ENCODE measurements around the gene RORB.

The RORB gene

GRCh38 chr9:74609671-74610405 is 112.7 kb downstream of the RORB start:
- peak in 1 of 2 experiments; percentile 1 for DNase-seq

GRCh38 chr9:74610523-74611061 is 113.5 kb downstream of the RORB start:
- no peak for DNase-seq

- DNase-seq: no peak
Measured at GRCh38 chr9:74630228-74630627, 133.1 kb downstream of the RORB start.

- no peak for DNase-seq
Measured at GRCh38 chr9:74639112-74639511, 142.0 kb downstream of the RORB start.

- no peak for DNase-seq
Measured at GRCh38 chr9:74642376-74642775, 145.2 kb downstream of the RORB start.

GRCh38 chr9:74643303-74643923 is 146.3 kb downstream of the RORB start:
- DNase-seq: no peak

GRCh38 chr9:74644023-74644422 is 146.9 kb downstream of the RORB start:
- DNase-seq: no peak

- DNase-seq: peak in 1 of 2 experiments; percentile 3
Measured at GRCh38 chr9:74645007-74645639, 148.0 kb downstream of the RORB start.

- DNase-seq: no peak
Measured at GRCh38 chr9:74653410-74654080, 156.4 kb downstream of the RORB start.

GRCh38 chr9:74662674-74663073 is 165.5 kb downstream of the RORB start:
- no peak for DNase-seq

- no peak for DNase-seq
Measured at GRCh38 chr9:74663439-74663838, 166.3 kb downstream of the RORB start.

GRCh38 chr9:74666625-74667316 is 169.6 kb downstream of the RORB start:
- DNase-seq: no peak

- DNase-seq: no peak
Measured at GRCh38 chr9:74672237-74672636, 175.1 kb downstream of the RORB start.

- no peak for DNase-seq
Measured at GRCh38 chr9:74674077-74674476, 176.9 kb downstream of the RORB start.

- no peak for DNase-seq
Measured at GRCh38 chr9:74681906-74682305, 184.8 kb downstream of the RORB start.

GRCh38 chr9:74683322-74683721 is 186.2 kb downstream of the RORB start:
- DNase-seq: no peak

GRCh38 chr9:74691058-74691457 is 193.9 kb downstream of the RORB start:
- no peak for DNase-seq

GRCh38 chr9:74696520-74696919 is 199.4 kb downstream of the RORB start:
- DNase-seq: no peak

- no peak for DNase-seq
Measured at GRCh38 chr9:74697535-74697934, 200.4 kb downstream of the RORB start.

- no peak for DNase-seq
Measured at GRCh38 chr9:74711341-74711740, 214.2 kb downstream of the RORB start.

- no peak for DNase-seq
Measured at GRCh38 chr9:74718709-74719108, 221.6 kb downstream of the RORB start.

GRCh38 chr9:74719306-74719705 is 222.2 kb downstream of the RORB start:
- no peak for DNase-seq
